GM21526 (cell line): ENCODE measurements around the gene GLI3.

Source experiments
- ATAC-seq: cut with Tn5 transposase; IDR thresholded peaks from one replicate; pipeline ENCODE4 v1.9.1; 2021; ENCODE audit warnings: moderate library complexity; ENCODE audit not compliant: unreplicated experiment, low FRiP score

GLI3 gene

DNA sequence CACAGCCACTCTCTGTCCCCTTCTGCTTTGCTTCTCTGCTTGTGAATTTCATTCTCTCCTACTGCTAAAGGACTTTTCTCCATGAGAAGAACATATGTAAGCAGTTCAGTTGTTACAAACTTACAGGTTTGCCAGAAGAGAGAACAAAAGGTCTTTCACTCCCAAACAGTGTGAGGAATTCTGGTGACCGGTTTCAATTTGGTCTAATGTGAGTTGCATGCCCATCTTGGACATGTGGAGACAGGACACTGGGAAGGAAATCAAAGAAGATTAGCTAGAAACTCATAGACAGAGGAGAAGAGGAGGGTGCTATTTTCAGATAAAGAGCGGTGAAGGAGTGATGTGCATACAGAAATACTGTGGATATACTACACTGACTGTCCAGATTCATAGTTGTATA, 324.6 kb downstream of the GLI3 start:
- no peak for ATAC-seq

DNA sequence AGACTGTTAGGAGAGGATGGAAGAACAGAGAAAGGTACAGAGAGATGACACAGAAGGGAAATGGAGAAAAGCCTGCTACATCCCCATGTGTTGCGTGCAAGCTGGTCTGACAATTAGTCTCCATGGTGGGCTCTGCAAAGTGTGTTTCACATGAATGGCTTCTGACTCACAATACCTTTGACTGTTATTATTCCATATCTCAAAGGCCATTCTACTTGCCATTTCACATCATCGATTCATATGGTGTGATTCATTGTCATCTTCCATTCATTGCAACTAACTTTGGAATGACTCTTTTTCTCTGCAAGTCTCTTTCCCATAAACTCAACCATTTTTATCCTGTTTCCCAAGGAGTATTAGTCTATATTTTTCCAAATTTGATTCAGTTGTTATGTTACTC, 325.2 kb downstream of the GLI3 start:
- ATAC-seq = no peak
